ENCODE measurements around the gene MAVS.
A peak's percentile ranks its signal among the peaks of the same experiment; 100 is the strongest.

DNA sequence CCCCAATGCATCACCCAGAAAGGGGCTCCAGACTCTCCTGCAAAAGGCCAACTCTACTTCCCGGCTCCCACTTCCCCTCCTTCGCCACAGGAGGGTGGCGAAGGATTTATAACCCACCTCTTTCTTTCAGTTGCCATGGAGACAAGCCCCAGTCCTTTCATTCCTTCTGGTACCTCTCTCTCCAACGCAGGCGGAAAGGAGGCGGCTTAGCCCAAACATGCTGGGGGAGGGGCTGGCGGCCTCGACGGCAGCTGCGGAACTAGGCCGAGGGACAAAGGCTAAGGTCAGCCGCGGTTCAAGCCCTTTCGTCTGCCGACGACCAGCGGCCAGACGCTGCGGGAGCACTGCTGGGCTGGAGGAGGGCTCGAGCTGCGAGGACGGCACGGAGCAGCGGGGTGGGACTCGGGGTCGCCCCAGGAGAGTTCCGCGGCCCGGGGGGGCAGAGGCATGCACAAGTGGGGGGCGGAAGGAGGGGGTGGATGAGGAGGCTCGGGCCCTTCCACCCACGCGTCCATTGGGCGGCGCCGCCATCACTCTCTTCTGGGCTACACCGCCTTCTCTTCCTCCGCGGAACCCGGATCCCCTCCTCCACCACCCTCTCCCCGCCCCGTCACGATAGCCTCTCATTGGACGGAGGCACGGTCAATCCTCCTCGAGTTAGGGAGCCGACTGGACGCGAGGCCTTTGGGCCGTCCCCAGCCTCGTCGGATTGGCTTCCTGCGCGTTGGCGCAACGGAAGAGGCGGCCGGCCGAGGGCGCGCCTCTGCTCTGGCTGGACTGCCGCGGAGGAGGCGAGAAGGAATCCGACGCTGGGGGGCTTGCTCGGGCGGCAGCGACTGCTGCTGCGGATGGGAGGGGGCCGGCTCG, 42.2 kb downstream of the MAVS start, which contains the start of gene PANK2:
- TF ChIP-seq EZH2 (IDR thresholded peaks at IDR 0.05; ENCODE audit: low read length, unreplicated experiment) (no peak), CTCF (conservative IDR thresholded peaks at IDR 0.05; ENCODE audit: low read depth, low read length) (peak; percentile 57), EZH2phosphoT487 (IDR thresholded peaks at IDR 0.05; ENCODE audit: borderline replicate concordance, low read length) (no peak)
